GM21619 (cell line): ENCODE measurements around the gene ARL13A.
A peak's percentile ranks its signal among the peaks of the same experiment; 100 is the strongest.
"Not testable (repeated sequence)": the region's sequence is repeated elsewhere in the genome, so short reads cannot be mapped to it uniquely, and the experiment has no call there.

Experiments used
- ATAC-seq: cut with Tn5 transposase; IDR thresholded peaks from one replicate; pipeline ENCODE4 v1.9.1; 2021; ENCODE audit not compliant: unreplicated experiment

Gene ARL13A

GRCh38 chrX:100969408-100969807, at the start of gene ARL13A:
TSS of gene ARL13A (plus strand) at chrX:100969708. CDS start at chrX:100973690, 3,982 bp downstream.
- no peak for ATAC-seq

- ATAC-seq = no peak
Measured at GRCh38 chrX:100924375-100924774, 45.1 kb upstream of the ARL13A start.

- ATAC-seq = no peak
Measured at GRCh38 chrX:100926453-100926852, 43.1 kb upstream of the ARL13A start.

GRCh38 chrX:100928660-100929613, 40.6 kb upstream of the ARL13A start, which contains the start of gene XKRX:
TSS of gene XKRX (minus strand) at chrX:100928917. CDS start at chrX:100928304, 613 bp downstream.
- peak; percentile 58 for ATAC-seq

- ATAC-seq = peak; percentile 70
Measured at GRCh38 chrX:100931218-100931924, 38.1 kb upstream of the ARL13A start.

- peak; percentile 20 for ATAC-seq
Measured at GRCh38 chrX:100931925-100932285, 37.6 kb upstream of the ARL13A start.

- peak; percentile 48 for ATAC-seq
Measured at GRCh38 chrX:100935767-100936166, 33.7 kb upstream of the ARL13A start.

- ATAC-seq = no peak
Measured at GRCh38 chrX:100939333-100939732, 30.2 kb upstream of the ARL13A start.

- ATAC-seq = no peak
Measured at GRCh38 chrX:100944601-100945000, 24.9 kb upstream of the ARL13A start.

GRCh38 chrX:100946299-100946927, 23.1 kb upstream of the ARL13A start:
- ATAC-seq = no peak

GRCh38 chrX:100948557-100948956, 21.0 kb upstream of the ARL13A start:
- ATAC-seq = no peak

GRCh38 chrX:100962811-100963210, 6.7 kb upstream of the ARL13A start:
- no peak for ATAC-seq

- ATAC-seq = no peak
Measured at GRCh38 chrX:100964362-100964761, 5.1 kb upstream of the ARL13A start.

- no peak for ATAC-seq
Measured at GRCh38 chrX:100969936-100970335, 428 bp downstream of the ARL13A start.

GRCh38 chrX:100973411-100973810, 3.9 kb downstream of the ARL13A start:
- no peak for ATAC-seq

- no peak for ATAC-seq
Measured at GRCh38 chrX:100975212-100975611, 5.7 kb downstream of the ARL13A start.

GRCh38 chrX:100976211-100976610, 6.7 kb downstream of the ARL13A start:
- no peak for ATAC-seq

- ATAC-seq = no peak
Measured at GRCh38 chrX:100979881-100980607, 10.5 kb downstream of the ARL13A start.

GRCh38 chrX:100980608-100981497, 11.3 kb downstream of the ARL13A start:
- ATAC-seq = no peak

GRCh38 chrX:100981498-100981845, 12.0 kb downstream of the ARL13A start:
- not testable (repeated sequence) for ATAC-seq
